NCI-H1436 treated with DMSO at 0.1 percent for 48 hours (cell line): ENCODE data around the gene MAN1B1.
"Not testable (repeated sequence)": the region's sequence is repeated elsewhere in the genome, so short reads cannot be mapped to it uniquely, and the experiment has no call there.

Experiments
- DNase-seq: peaks from one replicate; lab custom pipeline; 2025; lab: John Stamatoyannopoulos, UW

MAN1B1 gene

GRCh38 chr9:137110147-137110910 is 23.5 kb downstream of the MAN1B1 start:
- no peak for DNase-seq

GRCh38 chr9:137110911-137111787 is 24.4 kb downstream of the MAN1B1 start:
- DNase-seq: no peak

GRCh38 chr9:137111788-137112563 is 25.2 kb downstream of the MAN1B1 start:
- DNase-seq: no peak

- DNase-seq: no peak
Measured at GRCh38 chr9:137112564-137113384, 26.0 kb downstream of the MAN1B1 start.

GRCh38 chr9:137113385-137114159 is 26.8 kb downstream of the MAN1B1 start:
- no peak for DNase-seq

GRCh38 chr9:137114220-137114612 is 27.4 kb downstream of the MAN1B1 start:
- no peak for DNase-seq

- DNase-seq: no peak
Measured at GRCh38 chr9:137114613-137115393, 28.0 kb downstream of the MAN1B1 start, which contains the start of gene DPP7. Gene DPP7 (minus strand): TSS chr9:137114733. CDS start chr9:137114713, 20 bp downstream.

- DNase-seq: no peak
Measured at GRCh38 chr9:137115394-137116026, 28.7 kb downstream of the MAN1B1 start.

- DNase-seq: no peak
Measured at GRCh38 chr9:137116027-137116507, 29.3 kb downstream of the MAN1B1 start.

GRCh38 chr9:137116728-137117127 is 29.9 kb downstream of the MAN1B1 start:
- DNase-seq: no peak

- DNase-seq: no peak
Measured at GRCh38 chr9:137117269-137117731, 30.5 kb downstream of the MAN1B1 start.

- not testable (repeated sequence) for DNase-seq
Measured at GRCh38 chr9:137118092-137118603, 31.4 kb downstream of the MAN1B1 start.

- DNase-seq: not testable (repeated sequence)
Measured at GRCh38 chr9:137121927-137122795, 35.4 kb downstream of the MAN1B1 start.

GRCh38 chr9:137122796-137123467 is 36.1 kb downstream of the MAN1B1 start:
- DNase-seq: not testable (repeated sequence)

GRCh38 chr9:137123468-137123837 is 36.7 kb downstream of the MAN1B1 start:
- DNase-seq: no peak

GRCh38 chr9:137123952-137124462 is 37.2 kb downstream of the MAN1B1 start:
- not testable (repeated sequence) for DNase-seq

- no peak for DNase-seq
Measured at GRCh38 chr9:137126786-137127185, 40.0 kb downstream of the MAN1B1 start.
